H1 (cell line): ENCODE results near the gene FOXP4. TPM values are rescaled to one million over a fixed set of nuclear protein-coding genes. Genes with fewer than 3 reads are reported as not detected.
A peak's percentile ranks its signal among the peaks of the same experiment; 100 is the strongest.

Source experiments
- CTCF ChIA-PET: fragments of 300-600 bp; sonication (Branson Sonifier 250); formaldehyde crosslinking; loops from one replicate; lab custom pipeline; 2021; ENCODE audit not compliant: partially characterized antibody; lab: Charles Lee
- POLR2A ChIA-PET: fragments of 300-600 bp; sonication (Branson Sonifier 250); formaldehyde crosslinking; loops from one replicate; lab custom pipeline; 2021; ENCODE audit warnings: inconsistent platforms; ENCODE audit not compliant: partially characterized antibody; lab: Charles Lee
- DNase-seq, 2 experiments: peaks; one replicate each; pipeline versions ENCODE4 v3.0.0 to v3.0.0-alpha.2; 2010 to 2022; ENCODE audit warnings: low spot score in 2 of 2, low read depth in 1 of 2, mixed read lengths in 1 of 2
- FAIRE-seq: peaks from 2 replicates; lab custom pipeline; 2011; peaks lifted over from hg19 to GRCh38; lab: Jason Lieb, UNC
- H2AFZ ChIP-seq: 2 replicates; pipeline ENCODE4 v1.8.1; 2012; ENCODE audit warnings: low read length, inconsistent platforms
- H2AK5ac ChIP-seq: 2 replicates; pipeline ENCODE4 v1.6.1; 2013; ENCODE audit warnings: low read depth, low read length
- H2BK120ac ChIP-seq: replicated peaks from 2 replicates; pipeline ENCODE3; 2013; ENCODE audit warnings: low read depth, low read length, inconsistent platforms
- H2BK12ac ChIP-seq: 2 replicates; pipeline ENCODE4 v1.6.1; 2013; ENCODE audit warnings: low read depth, low read length
- H2BK15ac ChIP-seq: 2 replicates; pipeline ENCODE4 v1.6.1; 2013; ENCODE audit warnings: low read length
- H2BK20ac ChIP-seq: 2 replicates; pipeline ENCODE4 v1.6.1; 2013; ENCODE audit warnings: low read length
- H2BK5ac ChIP-seq: 2 replicates; pipeline ENCODE4 v1.6.1; 2013; ENCODE audit warnings: low read depth, low read length
- H3K14ac ChIP-seq: 2 replicates; pipeline ENCODE4 v1.6.1; 2013; ENCODE audit warnings: inconsistent platforms; ENCODE audit not compliant: insufficient read length
- H3K18ac ChIP-seq: 2 replicates; pipeline ENCODE4 v1.6.1; 2013; ENCODE audit warnings: low read length; ENCODE audit errors: extremely low read depth
- H3K23ac ChIP-seq: 2 replicates; pipeline ENCODE4 v1.6.1; 2013; ENCODE audit warnings: inconsistent platforms; ENCODE audit not compliant: insufficient read length
- H3K23me2 ChIP-seq: 2 replicates; pipeline ENCODE4 v1.6.1; 2013; ENCODE audit warnings: low read depth, low read length
- H3K27ac ChIP-seq: 2 replicates; pipeline ENCODE4 v1.6.1; 2011; ENCODE audit warnings: low read depth, low read length, inconsistent platforms
- H3K27me3 ChIP-seq, 4 experiments: replicated peaks in 1 of 4; 1 replicate in 1 of 4; 2 replicates in 3 of 4; pipeline versions ENCODE4 v1.6.1 to v1.8.1; 2011 to 2013; ENCODE audit warnings: low read length in 3 of 4, mild to moderate bottlenecking in 3 of 4, inconsistent platforms in 2 of 4, mixed read lengths in 2 of 4, moderate library complexity in 1 of 4; ENCODE audit not compliant: control insufficient read depth in 3 of 4, insufficient read depth in 3 of 4; ENCODE audit errors: extremely low read depth in 1 of 4
- H3K36me3 ChIP-seq, 4 experiments: 2 replicates each; pipeline versions ENCODE4 v1.6.1 to v1.8.1; 2011 to 2013; ENCODE audit warnings: mild to moderate bottlenecking in 4 of 4, low read length in 3 of 4, moderate library complexity in 2 of 4, control low read depth in 1 of 4, inconsistent platforms in 1 of 4; ENCODE audit not compliant: insufficient read depth in 4 of 4, control insufficient read depth in 2 of 4
- H3K4ac ChIP-seq: replicated peaks from 2 replicates; pipeline ENCODE3; 2013; ENCODE audit warnings: low read length, low read depth, mixed read lengths, inconsistent platforms; ENCODE audit not compliant: insufficient read length
- H3K4me1 ChIP-seq, 4 experiments: replicated peaks in 1 of 4; 1 replicate in 1 of 4; 2 replicates in 3 of 4; pipeline versions ENCODE4 v1.6.1 to v1.8.1; 2011 to 2013; ENCODE audit warnings: low read length in 3 of 4, inconsistent platforms in 2 of 4, mixed read lengths in 1 of 4; ENCODE audit not compliant: insufficient read depth in 4 of 4, control insufficient read depth in 3 of 4
- H3K4me2 ChIP-seq, 2 experiments: 2 replicates each; pipeline versions ENCODE4 v1.6.1 to v1.8.1; 2011 to 2013; ENCODE audit warnings: low read depth in 2 of 2, low read length in 2 of 2, control low read depth in 1 of 2, inconsistent platforms in 1 of 2, mild to moderate bottlenecking in 1 of 2; ENCODE audit not compliant: insufficient read depth in 1 of 2
- H3K4me3 ChIP-seq, 4 experiments: fragments of 200-600, 300-600 bp in 1 of 4; sonication (generic), shearing (Covaris generic), sonication (Bioruptor Twin) in 1 of 4; 2 replicates each; pipeline versions ENCODE4 v1.5.1 to v1.8.1; 2011 to 2016; ENCODE audit warnings: low read length in 4 of 4, low read depth in 3 of 4, control low read depth in 2 of 4, inconsistent platforms in 2 of 4, mild to moderate bottlenecking in 2 of 4, mixed read lengths in 1 of 4, moderate library complexity in 1 of 4; ENCODE audit not compliant: insufficient read depth in 2 of 4; ENCODE audit errors: extremely low read depth in 1 of 4
- H3K56ac ChIP-seq: replicated peaks from 2 replicates; pipeline ENCODE3; 2013; ENCODE audit warnings: low read depth, mild to moderate bottlenecking, mixed read lengths, low read length, inconsistent platforms; ENCODE audit not compliant: insufficient read length
- H3K79me1 ChIP-seq: 2 replicates; pipeline ENCODE4 v1.6.1; 2013; ENCODE audit warnings: low read depth, low read length, control low read depth
- H3K79me2 ChIP-seq, 2 experiments: 2 replicates each; pipeline versions ENCODE4 v1.6.1 to v1.8.1; 2012 to 2013; ENCODE audit warnings: low read length in 2 of 2, mild to moderate bottlenecking in 2 of 2, inconsistent platforms in 1 of 2; ENCODE audit not compliant: insufficient read depth in 2 of 2, control insufficient read depth in 1 of 2
- H3K9ac ChIP-seq, 4 experiments: replicated peaks in 1 of 4; 1 replicate in 1 of 4; 2 replicates in 3 of 4; pipeline versions ENCODE4 v1.6.1 to v1.8.1; 2011 to 2013; ENCODE audit warnings: low read depth in 3 of 4, low read length in 3 of 4, control low read depth in 2 of 4, mild to moderate bottlenecking in 2 of 4, moderate library complexity in 2 of 4, inconsistent platforms in 1 of 4; ENCODE audit errors: extremely low read depth in 1 of 4
- H3K9me3 ChIP-seq, 2 experiments: 2 replicates each; pipeline versions ENCODE4 v1.6.1 to v1.8.1; 2012 to 2013; ENCODE audit warnings: mild to moderate bottlenecking in 2 of 2, moderate library complexity in 2 of 2, control low read depth in 1 of 2, inconsistent platforms in 1 of 2, low read depth in 1 of 2, low read length in 1 of 2, mixed read lengths in 1 of 2; ENCODE audit not compliant: insufficient read depth in 2 of 2
- H4K20me1 ChIP-seq, 2 experiments: replicated peaks in 1 of 2; 2 replicates each; pipeline versions ENCODE3 to v1.8.1; 2011 to 2013; ENCODE audit warnings: inconsistent platforms in 2 of 2, low read length in 2 of 2, mild to moderate bottlenecking in 1 of 2; ENCODE audit not compliant: insufficient read depth in 2 of 2, control insufficient read depth in 1 of 2
- H4K5ac ChIP-seq: 2 replicates; pipeline ENCODE4 v1.6.1; 2013; ENCODE audit warnings: low read length, low read depth, mixed read lengths, inconsistent platforms; ENCODE audit not compliant: insufficient read length
- H4K8ac ChIP-seq: 2 replicates; pipeline ENCODE4 v1.8.0; 2013; ENCODE audit warnings: mild to moderate bottlenecking, moderate library complexity, low read length, inconsistent platforms; ENCODE audit not compliant: insufficient read depth; ENCODE audit errors: extremely low read depth
- H4K91ac ChIP-seq: replicated peaks from 2 replicates; pipeline ENCODE3; 2013; ENCODE audit warnings: low read length, mixed read lengths, inconsistent platforms; ENCODE audit not compliant: insufficient read length
- ASH2L ChIP-seq: fragments of 200-600, 300-600 bp; sonication (generic); IDR thresholded peaks from one replicate; pipeline ENCODE4 v1.7.1; 2017; ENCODE audit warnings: low read length
- BRCA1 ChIP-seq: IDR thresholded peaks from 2 replicates; pipeline ENCODE4 v1.6.1; 2012; ENCODE audit warnings: low read depth, low read length, improper control_type of control experiment
- NANOG ChIP-seq: IDR thresholded peaks from 2 replicates; pipeline ENCODE4 v1.6.1; 2011; ENCODE audit warnings: low read length, low read depth, mild to moderate bottlenecking, inconsistent platforms; ENCODE audit not compliant: insufficient read depth, poor library complexity, severe bottlenecking
- POLR2AphosphoS5 ChIP-seq: IDR thresholded peaks from 2 replicates; pipeline ENCODE4 v1.6.1; 2011; ENCODE audit warnings: low read depth, low read length
- RXRA ChIP-seq: IDR thresholded peaks from 2 replicates; pipeline ENCODE4 v1.6.1; 2011; ENCODE audit warnings: low read depth, mild to moderate bottlenecking, low read length, moderate library complexity; ENCODE audit not compliant: insufficient read depth
- SIX5 ChIP-seq: IDR thresholded peaks from 2 replicates; pipeline ENCODE4 v1.6.1; 2011; ENCODE audit warnings: mild to moderate bottlenecking, low read depth, low read length
- SP4 ChIP-seq: IDR thresholded peaks from 2 replicates; pipeline ENCODE4 v1.6.1; 2012; ENCODE audit warnings: low read length, inconsistent platforms
- TBP ChIP-seq: IDR thresholded peaks from 2 replicates; pipeline ENCODE4 v1.6.1; 2011; ENCODE audit warnings: low read depth, low read length, improper control_type of control experiment
- TCF12 ChIP-seq: IDR thresholded peaks from 2 replicates; pipeline ENCODE4 v1.6.1; 2011; ENCODE audit warnings: low read depth, mild to moderate bottlenecking, low read length
- ZNF274 ChIP-seq: IDR thresholded peaks from 2 replicates; pipeline ENCODE4 v1.7.0; 2012; ENCODE audit warnings: low read length, borderline replicate concordance; ENCODE audit errors: extremely low read depth
- WGBS, 2 experiments: shearing (Covaris generic) in 1 of 2; methylation state at CpG; one replicate each; pipeline versions ENCODE4 v1.1.6 to v1.1.7; 2013 to 2015; ENCODE audit warnings: low lambda C conversion rate in 2 of 2, mixed read lengths in 2 of 2, inconsistent platforms in 1 of 2, low coverage in 1 of 2, missing lambda C conversion rate in 1 of 2; ENCODE audit not compliant: insufficient replicate concordance in 2 of 2, insufficient coverage in 1 of 2, insufficient read length in 1 of 2; ENCODE audit errors: extremely low coverage in 1 of 2, missing lambda C conversion rate in 1 of 2; 5-methylcytosine and 5-hydroxymethylcytosine counted together
- polyA plus RNA-seq, 7 experiments: library from polyadenylated mRNA; depleted of rRNA in 3 of 7; stranded (reverse) in 5 of 7; unstranded in 2 of 7; fragments of >200 nt in 5 of 7; fragments of 200-250 nt in 2 of 7; gene quantifications; 1 replicate in 5 of 7; 2 replicates in 1 of 7; 4 replicates in 1 of 7; pipeline versions ENCODE4 v1.2.1 to v1.2.3, GENCODE V29; 2011 to 2013; ENCODE audit warnings: missing spikeins in 2 of 7, mixed read lengths in 2 of 7
- total RNA-seq: library from RNA; stranded (reverse); fragmentation: NEBNext Ultra II Directional; extraction: Animal tissue kit (Norgen Biotek cat#: 25700); gene quantifications from 2 replicates; pipeline ENCODE4 v1.2.1, GENCODE V29; 2021
- TF ChIP-seq, protein P1 (sequence below): IDR thresholded peaks from 2 replicates; pipeline ENCODE4 v1.6.1; 2011; ENCODE audit warnings: low read length, improper control_type of control experiment
- TF ChIP-seq, protein P2 (sequence below): IDR thresholded peaks from 2 replicates; pipeline ENCODE4 v1.6.1; 2012; ENCODE audit warnings: low read length, inconsistent platforms

The FOXP4 gene
- total and polyA plus RNA-seq, 2 of the 8 experiments (the other 6 are each of a cell fraction or from before 2014, with no cell fraction given), result 4.8 to 13.3 TPM

DNA sequence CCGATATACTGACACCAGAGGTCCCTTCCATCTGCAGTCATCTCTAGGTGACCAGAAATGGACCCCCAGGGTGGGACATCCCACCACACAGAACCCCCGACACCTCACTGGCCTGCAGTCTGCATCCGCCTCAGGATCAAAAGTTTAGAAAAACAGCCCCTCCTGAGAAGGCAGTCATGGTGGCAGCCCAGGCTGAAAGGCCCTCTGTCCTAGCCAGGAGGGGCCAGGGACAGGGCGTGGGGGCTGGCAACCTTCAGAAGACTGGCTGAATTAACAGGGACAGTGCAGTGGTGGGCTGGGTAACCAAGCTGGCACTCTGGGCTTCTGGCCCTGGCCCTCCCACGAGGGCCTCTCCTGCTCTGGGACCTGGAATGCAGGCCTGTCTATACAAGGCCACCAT lies 57.8 kb downstream of the FOXP4 start:
- no peak for FAIRE-seq
- H2AFZ ChIP-seq, result no peak overlapping the region
- no peak overlapping the region for H2BK20ac ChIP-seq
- H3K27ac ChIP-seq, result no peak overlapping the region
- DNase-seq, result no peak
- H3K4me2 ChIP-seq, result no peak overlapping the region
- H4K91ac ChIP-seq, result no peak overlapping the region
- H3K14ac ChIP-seq, result no peak overlapping the region
- H3K36me3 ChIP-seq, result no peaks in the 10 kb centered on the region
- no peaks in the 10 kb centered on the region for H4K20me1 ChIP-seq
- no peaks in the 10 kb centered on the region for H3K27me3 ChIP-seq
- no peak overlapping the region for H2BK5ac ChIP-seq
- H4K8ac ChIP-seq, result no peak overlapping the region
- no peak overlapping the region for H3K56ac ChIP-seq
- no peaks in the 10 kb centered on the region for H3K23me2 ChIP-seq
- H4K5ac ChIP-seq, result no peak overlapping the region
- no peaks in the 10 kb centered on the region for H3K79me2 ChIP-seq
- peaks cover 0 to 24% (median 9%) of the 10 kb centered on the region in 4 experiments; a peak in 6 of 7 replicates for H3K4me1 ChIP-seq
- H2AK5ac ChIP-seq, result 0 out of 2 replicates have a peak overlapping the region, but pooled peaks have one; percentile 24
- H3K9me3 ChIP-seq, result no peaks in the 10 kb centered on the region
- H3K4ac ChIP-seq, result no peak overlapping the region
- H3K23ac ChIP-seq, result no peak overlapping the region
- peak overlapping the region; percentile 84; the same call in 1 of the 2 replicates for H2BK12ac ChIP-seq
- H3K18ac ChIP-seq, result no peak overlapping the region
- H3K9ac ChIP-seq, result no peak overlapping the region
- no peak overlapping the region for H2BK120ac ChIP-seq
- CTCF ChIA-PET, result interaction anchor here (0.8 to 27.7 kb wide), 16 partner anchors 10 to 233 kb away, joined by 3 to 361 read pairs (median 16); no protein-coding TSS in a partner anchor
- POLR2A ChIA-PET, result interaction anchor here (0.6 to 1.2 kb wide), 3 partner anchors 22 to 77 kb away, joined by 3 read pairs; no protein-coding TSS in a partner anchor
- 89% methylated on average over 5 of the region's 5 CpGs; no CpG with 5 or more reads in 1 of the 2 experiments for WGBS, 2 experiments
- no peaks in the 10 kb centered on the region for H3K79me1 ChIP-seq
- no peak overlapping the region for H2BK15ac ChIP-seq
- no peak overlapping the region for H3K4me3 ChIP-seq
- TF ChIP-seq SIX5 (no peak), TBP (no peak), BRCA1 (no peak), TCF12 (no peak), NANOG (no peak), RXRA (no peak), ZNF274 (no peak), SP4 (no peak), ASH2L (no peak), POLR2AphosphoS5 (no peak)
- TF ChIP-seq, protein P1, sequence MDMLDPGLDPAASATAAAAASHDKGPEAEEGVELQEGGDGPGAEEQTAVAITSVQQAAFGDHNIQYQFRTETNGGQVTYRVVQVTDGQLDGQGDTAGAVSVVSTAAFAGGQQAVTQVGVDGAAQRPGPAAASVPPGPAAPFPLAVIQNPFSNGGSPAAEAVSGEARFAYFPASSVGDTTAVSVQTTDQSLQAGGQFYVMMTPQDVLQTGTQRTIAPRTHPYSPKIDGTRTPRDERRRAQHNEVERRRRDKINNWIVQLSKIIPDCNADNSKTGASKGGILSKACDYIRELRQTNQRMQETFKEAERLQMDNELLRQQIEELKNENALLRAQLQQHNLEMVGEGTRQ, result no peak
- TF ChIP-seq, protein P2, sequence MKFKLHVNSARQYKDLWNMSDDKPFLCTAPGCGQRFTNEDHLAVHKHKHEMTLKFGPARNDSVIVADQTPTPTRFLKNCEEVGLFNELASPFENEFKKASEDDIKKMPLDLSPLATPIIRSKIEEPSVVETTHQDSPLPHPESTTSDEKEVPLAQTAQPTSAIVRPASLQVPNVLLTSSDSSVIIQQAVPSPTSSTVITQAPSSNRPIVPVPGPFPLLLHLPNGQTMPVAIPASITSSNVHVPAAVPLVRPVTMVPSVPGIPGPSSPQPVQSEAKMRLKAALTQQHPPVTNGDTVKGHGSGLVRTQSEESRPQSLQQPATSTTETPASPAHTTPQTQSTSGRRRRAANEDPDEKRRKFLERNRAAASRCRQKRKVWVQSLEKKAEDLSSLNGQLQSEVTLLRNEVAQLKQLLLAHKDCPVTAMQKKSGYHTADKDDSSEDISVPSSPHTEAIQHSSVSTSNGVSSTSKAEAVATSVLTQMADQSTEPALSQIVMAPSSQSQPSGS, result no peak
